AG08396 (cell line): ENCODE results near the gene ROR2.

ENCODE experiments used
- DNase-seq: peaks from one replicate; pipeline ENCODE4 v3.0.0; 2012; ENCODE audit warnings: low spot score, mixed read lengths

ROR2 gene

DNA sequence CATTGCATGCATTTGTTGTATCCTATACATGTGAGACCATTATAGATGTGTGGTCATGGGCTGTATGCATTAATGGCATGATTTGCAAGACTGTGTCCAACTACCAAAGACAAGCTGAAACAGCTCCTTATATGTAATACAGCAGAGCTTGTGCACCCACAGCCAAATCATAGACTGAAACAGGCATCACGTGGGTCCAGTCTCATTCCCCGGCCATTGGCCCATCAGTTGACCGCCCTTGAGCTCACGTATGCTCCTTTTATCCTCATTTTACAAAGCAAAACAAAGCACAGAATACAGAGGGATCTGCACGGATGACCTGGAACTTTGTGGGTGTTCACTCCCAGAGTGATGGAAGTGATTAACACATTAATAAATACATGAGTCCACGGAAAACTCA is 109.1 kb downstream of the ROR2 start:
- DNase-seq, result no peak

DNA sequence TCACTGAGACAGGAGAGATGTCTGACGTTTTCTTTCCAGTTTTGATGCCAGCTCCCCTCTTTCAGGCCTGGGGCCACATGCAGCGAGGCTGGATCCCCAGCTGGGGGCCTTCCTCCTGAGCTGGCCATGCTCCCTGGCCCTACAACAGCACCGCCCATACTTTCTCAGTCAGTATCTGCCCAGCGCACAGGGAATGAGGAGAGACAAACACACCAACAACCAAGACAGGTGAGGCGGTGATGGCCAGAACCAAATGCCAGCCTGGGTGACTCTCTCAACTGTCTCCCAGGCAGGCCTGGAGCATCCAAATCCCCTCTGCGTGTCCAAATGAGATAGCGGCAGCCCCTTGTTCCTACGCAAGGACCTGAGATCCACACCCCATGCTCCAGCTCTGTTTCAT is 109.6 kb downstream of the ROR2 start:
- no peak for DNase-seq

DNA sequence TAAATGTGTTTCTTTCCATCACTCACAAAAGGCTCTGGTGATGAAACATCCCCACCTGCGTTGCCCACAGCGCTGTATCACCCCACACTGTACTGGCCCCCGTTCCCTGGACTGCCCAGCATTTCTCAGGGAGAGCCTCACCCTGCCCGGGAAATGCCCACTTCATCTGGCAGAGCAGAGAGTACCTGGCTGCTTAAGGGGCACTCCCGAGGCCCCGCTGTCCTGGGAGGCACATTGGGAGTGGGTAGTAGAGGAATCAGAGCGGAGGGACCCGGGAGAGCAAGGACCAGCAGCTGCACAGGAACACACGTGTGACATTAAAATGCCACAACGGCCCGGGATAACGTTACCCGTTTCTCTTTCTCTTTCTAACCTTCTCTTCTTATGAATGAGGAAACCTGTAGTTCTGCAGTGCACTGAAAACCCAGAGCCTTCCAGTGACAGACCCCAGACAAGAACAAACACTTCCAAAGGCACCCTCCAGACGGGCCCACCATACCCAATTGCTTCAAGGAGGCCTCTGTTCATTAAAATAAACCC is 110.0 kb downstream of the ROR2 start:
- DNase-seq, result no peak

DNA sequence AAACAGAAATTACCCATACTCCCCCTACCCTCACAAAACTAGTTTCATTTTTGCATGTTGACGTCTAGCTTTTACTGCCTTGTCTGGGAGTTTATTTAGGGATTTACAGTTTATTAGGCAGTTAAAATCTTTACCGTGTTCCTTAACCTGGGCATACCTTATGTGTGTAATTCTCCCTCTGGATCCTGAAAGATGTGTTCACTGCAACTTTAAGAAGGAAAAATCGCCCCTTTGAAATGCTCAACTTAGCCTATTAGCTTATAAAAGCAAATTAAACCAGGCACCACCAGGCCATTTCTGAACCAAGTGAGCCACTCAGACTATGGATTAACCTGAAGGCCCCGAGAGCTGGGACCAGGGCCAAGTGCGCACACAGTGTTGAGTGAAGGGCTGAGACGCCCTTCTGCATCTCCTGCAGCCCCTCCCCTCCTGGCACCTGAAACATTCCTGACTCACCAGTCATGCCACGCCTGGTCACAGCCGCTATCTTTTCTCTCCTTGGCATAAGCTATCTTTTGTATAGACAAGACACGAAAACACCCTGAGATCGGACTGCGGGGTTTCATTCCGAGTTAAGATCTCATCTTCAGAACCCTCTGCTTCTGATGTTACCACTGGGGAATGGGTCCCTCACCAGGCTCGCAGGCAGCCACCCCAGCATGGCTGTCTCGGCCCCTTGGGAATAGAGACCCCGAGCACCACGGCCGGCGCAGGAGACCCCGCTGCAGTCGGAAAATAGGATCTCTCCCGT is 111.9 kb downstream of the ROR2 start:
- DNase-seq, result no peak

DNA sequence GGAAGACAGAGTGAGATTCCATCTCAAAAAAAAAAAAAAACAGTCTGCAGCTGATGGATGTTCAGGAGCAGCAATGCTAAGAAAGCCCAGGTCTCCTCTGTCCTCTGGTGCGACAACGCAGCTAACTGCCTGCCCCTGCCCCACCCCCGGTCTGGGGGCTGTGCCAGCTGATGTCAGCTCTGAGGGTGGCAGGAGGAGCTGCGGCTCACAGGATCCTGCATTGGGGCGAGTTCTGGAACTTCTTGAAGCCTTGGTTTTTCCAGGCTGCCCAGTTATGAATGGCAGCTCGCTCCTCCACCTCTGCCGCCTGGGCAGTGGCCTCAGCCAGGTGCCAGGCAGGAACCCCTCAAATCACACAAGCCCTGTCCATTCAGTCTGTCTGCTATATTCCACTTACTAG is 113.5 kb downstream of the ROR2 start:
- no peak for DNase-seq

DNA sequence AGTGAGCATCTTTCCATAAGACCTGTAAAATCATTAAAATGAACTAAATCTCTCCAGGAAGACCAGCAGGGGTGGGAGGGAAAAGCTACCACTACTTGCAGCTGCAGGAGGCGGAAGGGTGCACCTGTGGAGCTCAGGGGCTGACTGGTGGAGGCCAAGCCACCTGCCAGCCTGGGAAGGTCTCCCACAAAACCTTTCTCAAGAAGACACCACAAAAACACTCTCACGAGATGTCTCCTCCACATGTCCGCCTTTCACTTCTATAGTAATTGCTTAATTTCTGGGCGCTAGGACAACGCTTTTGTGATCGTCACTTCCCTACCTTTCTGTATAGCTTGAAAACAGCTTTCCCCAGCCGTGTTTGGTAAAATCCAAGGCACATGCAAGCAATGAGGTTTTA is 114.4 kb downstream of the ROR2 start:
- DNase-seq, result no peak

DNA sequence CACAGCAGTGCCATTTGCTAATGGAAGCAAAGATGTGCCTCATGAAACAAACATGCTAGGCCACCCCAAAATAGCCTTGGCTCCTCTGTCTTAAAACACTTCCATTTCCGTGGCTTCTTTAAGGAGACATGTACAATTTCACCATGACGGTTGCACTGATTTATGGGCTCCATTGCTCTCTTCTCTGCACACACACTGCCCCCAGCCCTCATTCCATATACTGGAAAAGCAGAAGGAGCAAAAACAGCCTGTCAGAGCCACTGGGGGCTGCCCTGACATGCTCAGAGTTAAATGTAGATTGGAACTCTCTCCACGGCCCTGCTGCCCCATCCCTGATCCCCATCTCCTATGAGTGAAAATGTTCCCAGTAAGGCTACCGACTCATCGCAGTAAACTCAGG is 114.8 kb downstream of the ROR2 start:
- no peak for DNase-seq

DNA sequence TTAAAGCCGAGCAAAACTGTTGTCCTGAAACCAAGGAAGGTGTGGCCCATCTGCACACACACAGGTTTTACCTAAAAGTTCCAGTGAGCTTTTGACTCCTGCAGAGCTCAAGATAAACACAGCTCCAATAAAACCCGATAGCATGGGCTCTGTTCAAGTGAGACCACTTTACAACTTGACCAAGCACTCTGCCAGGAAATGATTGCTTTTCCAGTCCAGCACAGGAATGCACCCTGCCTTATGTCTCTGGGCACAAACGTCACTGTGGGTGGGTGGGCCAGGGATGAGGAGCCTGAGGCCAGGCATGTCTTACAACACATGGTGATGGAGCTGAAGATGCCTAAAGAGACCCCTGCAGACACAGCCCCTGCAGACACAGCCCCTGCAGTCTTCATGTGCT is 115.3 kb downstream of the ROR2 start:
- no peak for DNase-seq

DNA sequence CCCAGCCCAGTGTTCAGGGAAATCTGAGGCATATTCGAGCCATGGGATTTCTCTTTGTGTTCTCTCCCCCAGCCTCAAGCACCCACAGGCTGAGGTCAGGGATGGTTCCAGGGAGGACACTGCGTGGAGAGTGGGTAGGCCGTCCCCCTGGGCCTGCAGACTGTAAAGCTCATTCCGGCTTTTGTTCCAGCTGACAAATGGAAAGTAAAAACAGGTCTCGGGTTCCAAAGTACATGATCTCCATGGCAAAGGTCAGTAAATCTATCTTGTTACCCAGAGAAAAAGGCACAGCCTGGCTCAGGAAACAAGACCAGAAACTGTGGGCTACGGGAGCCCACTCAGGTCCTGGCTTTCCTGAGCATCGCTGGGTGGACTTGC is 116.2 kb downstream of the ROR2 start:
- no peak for DNase-seq

DNA sequence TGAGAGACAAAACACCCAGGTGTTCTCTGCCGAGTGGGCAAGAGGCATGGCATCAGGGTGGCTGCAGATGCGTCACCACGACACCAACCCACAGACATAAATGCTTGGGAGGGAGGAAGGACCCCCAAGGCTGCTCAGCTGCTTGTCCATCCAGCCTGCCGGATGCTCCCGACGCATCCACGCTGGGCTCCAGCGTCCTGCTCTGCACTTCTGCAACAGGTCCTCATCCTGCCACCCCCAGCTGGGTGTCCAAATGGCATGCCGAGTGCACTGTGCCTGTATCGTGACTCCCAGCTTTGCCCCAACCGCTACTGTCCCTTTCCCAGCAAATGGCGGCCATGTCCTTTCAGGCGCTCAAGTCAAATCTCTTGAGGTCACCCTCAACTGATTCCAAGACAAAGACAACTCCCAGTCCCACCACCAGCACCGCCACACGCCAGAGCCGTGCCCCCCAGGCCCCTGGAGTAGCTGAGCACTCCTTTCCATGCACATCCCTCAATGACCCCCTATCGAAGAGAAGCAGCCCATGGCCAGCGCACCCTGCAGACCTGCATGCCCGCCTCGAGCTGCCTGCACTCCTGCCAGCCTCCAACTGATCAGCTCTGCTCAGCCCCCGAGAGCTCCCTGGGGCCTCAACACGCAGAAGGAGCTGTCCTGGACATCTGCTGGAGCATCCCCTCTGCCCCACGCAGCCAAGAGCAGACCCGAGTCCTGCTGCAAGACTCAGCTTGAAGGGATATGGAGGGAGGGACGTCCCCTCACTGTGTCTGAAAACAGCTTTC is 116.7 kb downstream of the ROR2 start:
- no peak for DNase-seq

DNA sequence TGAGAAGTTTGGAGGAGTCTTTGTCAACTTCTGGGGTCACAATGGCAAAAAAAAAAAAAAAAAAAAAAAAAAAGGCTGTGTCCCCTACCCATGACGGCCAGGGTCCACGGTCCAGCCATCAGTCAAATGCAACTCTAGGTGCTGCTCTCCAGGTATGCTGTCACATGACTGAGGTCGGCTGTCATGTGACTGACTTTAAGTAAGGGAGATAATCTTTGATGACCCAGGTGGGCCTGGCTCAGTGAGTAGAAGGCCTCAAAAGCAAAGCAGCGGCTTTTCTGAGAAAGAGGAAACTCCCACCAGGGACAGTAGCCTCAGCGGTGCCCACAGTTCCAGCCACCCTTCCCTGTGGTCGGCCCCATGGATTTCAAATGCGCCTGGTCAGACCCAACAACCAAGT is 117.7 kb downstream of the ROR2 start:
- DNase-seq, result no peak

DNA sequence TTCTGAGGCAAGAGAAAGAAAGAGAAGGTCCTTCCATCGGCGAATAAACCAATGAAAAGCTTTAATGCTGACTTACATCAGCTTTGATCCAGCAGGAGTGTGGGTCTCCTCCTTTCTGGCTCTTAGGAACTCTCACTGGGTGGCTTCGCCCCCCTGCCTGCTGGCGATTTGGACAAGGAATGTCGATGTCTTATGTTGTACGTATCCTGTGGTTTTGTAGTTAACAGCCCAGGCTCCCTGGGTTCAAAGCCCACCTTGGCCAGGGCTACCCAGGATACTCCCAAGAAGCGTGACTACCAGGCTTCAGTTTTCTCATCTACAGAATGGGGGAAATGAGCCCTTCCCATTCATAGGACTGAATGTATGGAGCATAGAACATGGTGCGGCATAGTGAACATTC is 124.2 kb downstream of the ROR2 start:
- no peak for DNase-seq

DNA sequence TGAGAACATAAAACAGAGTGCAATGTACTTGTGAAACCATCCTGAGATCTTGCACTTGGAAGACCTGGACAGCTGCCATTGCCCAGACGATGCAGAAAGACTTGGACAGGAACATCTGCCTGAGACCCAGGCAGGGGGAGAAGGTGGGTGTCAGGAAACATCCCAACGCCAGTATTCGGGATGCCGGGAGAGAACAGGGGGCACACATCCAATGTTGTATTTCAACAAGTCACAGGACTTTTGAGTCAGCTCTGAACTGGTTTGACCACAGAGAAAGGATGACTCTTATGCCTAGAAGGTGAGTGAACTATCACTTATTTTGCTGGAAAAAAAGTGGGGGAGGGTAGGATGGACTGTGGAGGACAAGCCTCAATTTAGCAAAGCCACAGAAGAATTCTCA is 124.6 kb downstream of the ROR2 start:
- no peak for DNase-seq

DNA sequence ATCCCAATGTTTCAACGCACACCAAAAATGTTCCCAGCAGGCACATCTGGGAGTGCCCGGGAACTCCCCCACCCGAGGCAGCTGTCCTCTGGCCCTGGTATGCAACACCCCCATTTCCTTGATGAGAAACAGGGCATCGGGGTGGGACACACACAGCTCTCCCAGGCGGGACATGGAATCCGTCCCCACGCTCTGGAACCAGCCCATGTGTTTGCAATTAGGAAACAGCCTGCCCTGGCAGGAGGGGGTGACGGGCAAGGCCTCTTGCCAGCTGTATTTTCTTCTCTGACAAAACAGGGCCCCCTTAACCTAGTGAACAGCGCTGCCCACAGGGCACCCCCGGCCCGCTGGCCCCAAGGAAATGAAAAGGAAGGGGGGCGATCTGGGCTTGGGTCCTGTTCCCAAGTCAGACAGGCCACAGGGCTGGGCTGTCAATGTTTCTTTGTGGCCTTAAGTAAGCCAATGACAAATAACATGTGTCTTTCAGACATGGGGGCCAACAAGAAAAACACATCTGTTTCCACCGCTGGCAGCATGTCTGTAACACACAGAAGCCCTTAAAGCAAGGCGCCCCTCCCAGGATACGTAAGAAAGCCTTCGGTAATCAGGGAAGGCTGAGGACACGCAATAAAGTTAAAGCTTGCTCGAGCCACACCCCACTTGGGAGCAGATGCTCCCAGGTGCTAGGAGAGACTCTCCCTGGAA is 125.3 kb downstream of the ROR2 start:
- DNase-seq, result no peak

DNA sequence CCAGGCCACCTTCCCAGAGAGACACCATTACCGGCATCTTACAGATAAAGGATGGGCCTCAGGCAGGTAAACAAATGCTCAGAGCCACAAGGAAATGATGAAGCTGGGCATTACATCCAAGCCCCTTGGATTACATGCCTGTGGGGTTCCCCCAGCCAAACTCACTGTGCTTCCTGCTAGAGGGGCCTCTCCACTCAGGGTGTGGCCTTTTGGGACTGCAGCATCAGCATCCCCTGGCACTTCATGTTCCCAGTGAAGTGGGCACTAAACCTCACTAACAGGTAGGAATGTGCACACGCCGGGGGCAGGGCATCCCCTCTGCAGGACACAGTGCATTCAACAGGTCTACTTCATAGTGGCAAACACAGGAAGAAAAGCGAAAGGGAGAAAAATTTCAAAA is 125.9 kb downstream of the ROR2 start:
- no peak for DNase-seq

DNA sequence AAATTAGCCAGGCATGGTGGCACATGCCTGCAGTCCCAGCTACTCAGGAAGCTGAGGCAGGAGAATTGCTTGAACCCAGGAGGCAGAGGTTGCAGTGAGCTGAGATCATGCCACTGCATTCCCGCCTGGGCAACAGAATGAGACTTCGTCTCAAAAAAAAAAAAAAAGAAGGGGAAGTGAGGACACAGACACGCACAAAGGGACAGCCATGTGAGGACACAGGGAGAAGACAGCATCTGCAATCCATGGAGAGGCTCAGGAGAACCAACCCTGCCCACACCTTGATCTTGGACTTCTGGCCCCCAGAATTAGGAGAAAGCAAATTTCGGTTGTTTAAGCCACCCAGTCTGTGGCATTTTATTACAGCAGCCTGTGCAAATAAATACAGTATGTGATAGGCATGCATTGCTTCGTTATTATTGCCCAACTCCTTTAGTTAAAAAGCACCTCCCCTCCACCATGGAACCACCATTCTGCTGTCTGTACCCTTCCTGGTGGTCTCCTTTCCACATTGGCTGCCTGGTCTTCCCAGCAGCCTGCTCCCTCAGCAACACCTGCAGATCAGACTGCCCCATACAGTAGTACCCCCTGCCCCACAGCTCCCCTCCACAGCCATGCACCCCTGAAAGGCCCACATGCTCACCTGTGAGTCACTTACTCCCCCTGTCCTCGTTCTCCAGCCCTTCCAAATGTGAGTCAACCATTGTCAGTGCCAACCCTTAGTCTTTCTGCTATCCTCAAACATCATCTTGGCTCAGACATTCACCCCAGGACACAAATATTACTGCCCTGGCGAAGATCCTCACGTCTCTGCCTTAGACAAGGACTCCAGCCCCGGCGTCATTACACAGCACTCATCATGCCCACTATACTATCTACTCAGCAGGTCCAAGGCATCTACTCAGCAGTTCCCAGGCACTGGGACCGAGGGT is 128.8 kb downstream of the ROR2 start:
- DNase-seq, result no peak

DNA sequence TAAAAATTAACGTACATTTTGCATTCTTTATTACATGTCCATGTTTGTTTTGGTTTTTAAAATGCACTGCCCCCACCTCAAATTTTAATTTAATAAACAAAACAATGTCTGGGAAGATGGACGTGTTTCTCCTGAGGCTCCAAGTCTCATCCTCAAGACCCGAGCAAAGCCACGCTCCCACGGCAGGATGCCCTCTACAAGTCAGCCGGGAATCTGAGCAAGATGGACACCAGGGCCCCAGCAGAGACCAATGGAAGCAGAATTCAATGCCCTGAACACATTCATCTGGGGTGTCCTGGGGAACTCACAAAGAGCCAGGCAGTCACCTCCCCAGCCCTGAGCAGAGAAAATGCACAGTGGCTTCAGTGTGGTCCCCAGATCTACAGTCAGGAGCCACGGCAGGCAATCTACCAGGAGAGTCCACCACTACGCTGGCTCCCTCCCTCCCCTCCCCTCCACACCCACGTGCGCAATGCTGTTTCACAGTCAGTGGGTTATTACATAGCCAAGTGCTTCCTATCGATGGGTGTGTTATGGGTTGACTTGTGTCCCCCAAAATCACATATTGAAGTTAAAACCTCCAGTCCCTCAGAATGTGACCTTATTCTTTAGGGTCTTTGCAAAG is 129.8 kb downstream of the ROR2 start:
- DNase-seq, result no peak

DNA sequence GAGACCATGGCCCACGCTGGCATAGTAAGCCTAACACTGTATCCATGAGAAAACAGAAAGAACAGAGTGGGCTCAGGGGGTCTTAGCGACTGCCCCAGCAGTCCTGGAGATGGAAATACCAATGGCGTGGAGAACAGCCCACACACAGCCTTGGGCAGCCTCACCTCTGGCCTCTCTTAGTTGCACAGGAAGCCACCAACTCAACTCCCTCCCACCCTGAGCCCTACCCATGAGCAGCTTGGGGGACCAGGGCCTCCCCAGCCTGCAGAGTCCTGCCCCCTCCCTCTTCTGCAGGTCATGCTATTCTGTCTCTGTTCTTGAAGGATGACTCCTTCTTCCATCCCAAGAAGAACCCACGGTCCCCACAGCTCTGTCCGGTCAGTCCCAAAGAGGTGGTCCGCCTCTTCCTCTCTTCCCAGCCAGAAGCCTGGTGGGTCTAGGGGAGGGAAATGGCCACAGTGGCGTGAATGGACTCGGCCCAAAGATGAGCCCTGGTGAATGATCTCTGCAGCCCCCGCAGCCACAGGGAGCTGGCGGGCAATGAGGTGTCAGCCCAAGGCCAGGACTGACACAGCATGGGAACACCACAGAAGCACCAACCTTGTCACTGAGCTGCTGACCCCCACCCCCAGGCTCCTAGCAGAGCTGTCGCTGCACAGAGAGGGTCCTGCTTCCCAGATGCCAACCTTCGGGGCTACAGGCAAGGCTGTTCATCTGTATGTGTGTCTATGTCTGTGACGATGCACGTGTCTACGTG is 131.2 kb downstream of the ROR2 start:
- DNase-seq, result no peak

DNA sequence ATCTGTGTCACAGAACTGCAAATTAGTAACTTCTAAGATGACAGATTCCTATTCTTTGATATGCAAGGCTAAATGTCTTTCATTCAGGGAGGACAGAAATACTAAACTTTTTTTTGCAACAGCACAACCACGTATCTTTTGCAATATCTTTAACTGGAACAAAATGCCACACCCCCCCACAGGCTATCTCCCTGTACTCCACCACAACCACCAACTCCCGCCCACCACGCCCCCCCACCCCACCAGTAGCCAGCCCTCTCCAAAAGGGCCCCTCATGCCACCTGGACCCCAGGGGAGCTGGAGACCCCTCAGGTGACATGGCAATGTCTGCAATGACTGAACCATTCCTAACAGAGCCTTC is 131.8 kb downstream of the ROR2 start:
- no peak for DNase-seq

DNA sequence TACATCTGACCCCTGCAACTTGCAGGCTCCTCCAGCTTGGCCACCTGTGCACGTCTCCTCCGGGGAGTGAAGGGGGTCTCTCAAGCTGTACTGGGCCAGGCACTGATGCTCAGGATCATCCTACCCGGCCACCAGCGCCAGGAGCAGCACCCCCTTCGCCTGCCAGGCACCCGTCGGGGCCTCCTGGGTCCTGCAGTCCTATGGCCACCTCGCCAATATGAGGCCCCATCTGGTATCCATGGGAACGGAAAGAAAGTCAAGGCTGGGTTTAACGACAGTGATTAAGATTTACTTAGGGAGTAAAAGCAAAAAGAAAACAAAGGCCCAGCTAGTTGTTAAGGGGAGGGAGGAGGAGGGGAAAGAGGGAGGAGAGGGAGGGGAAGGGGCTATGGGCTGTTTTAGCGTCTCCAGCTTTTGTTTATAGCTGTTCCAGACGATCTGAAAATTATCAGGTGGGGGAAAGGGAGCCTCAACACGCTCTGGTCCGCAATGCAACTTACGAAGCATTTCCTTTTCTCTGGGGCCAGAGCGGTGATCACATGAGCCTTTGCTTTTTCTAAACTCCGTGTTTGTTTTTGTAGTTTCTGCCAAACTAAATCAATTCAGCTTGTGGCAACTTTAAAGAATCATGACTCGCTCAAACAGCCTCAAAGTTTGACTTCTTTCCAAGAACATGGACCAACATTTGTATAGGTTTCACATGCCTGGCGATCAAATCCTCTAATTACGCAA is 132.4 kb downstream of the ROR2 start:
- peak; percentile 59 for DNase-seq
